Body of pancreas (tissue), 4 donors: ENCODE data around the gene MID2. TPM values are rescaled to one million over a fixed set of nuclear protein-coding genes. Genes with fewer than 3 reads are reported as not detected.
"Not testable (repeated sequence)": the region's sequence is repeated elsewhere in the genome, so short reads cannot be mapped to it uniquely, and the experiment has no call there.

Source experiments
- ATAC-seq: fragments of 150-250 bp; one replicate; pipeline ENCODE4 v1.9.1; 2016
- DNase-seq, 4 donors: peaks; one replicate each; pipeline ENCODE4 v3.0.0-alpha.2; 2019
- H3K27ac ChIP-seq, 4 donors: fragments of 200-600 bp; sonication (generic); 1 replicate in 3 of 4; 2 replicates in 1 of 4; pipeline versions ENCODE4 v1.5.1 to v1.6.1; 2016 to 2019; ENCODE audit warnings: mild to moderate bottlenecking in 1 of 4, mixed read lengths in 1 of 4, moderate library complexity in 1 of 4
- H3K27me3 ChIP-seq, 2 donors: fragments of 200-600 bp; sonication (generic); one replicate each; pipeline ENCODE4 v1.6.0; 2016; ENCODE audit warnings: mild to moderate bottlenecking in 1 of 2
- H3K36me3 ChIP-seq, 2 donors: fragments of 200-600 bp; sonication (generic); replicated peaks in 1 of 2; 2 replicates each; pipeline ENCODE4 v1.5.1; 2016; ENCODE audit warnings: low read depth in 2 of 2; ENCODE audit not compliant: insufficient read depth in 1 of 2
- H3K4me1 ChIP-seq: fragments of 200-600 bp; sonication (generic); one replicate; pipeline ENCODE4 v1.6.0; 2016
- H3K4me3 ChIP-seq, 2 donors: fragments of 200-600 bp; sonication (generic); 1 replicate in 1 of 2; 2 replicates in 1 of 2; pipeline ENCODE4 v1.5.1; 2016 to 2019
- H3K9me3 ChIP-seq, 3 donors: fragments of 200-600 bp; sonication (generic); 1 replicate in 2 of 3; 2 replicates in 1 of 3; pipeline ENCODE4 v1.5.1; 2016
- CTCF ChIP-seq, 7 experiments: fragments of 450-650 bp in 4 of 7; fragments of 200-600 bp in 3 of 7; sonication (generic) in 3 of 7; IDR thresholded peaks; one replicate each; pipeline ENCODE4 v1.5.1; 2016 to 2019; ENCODE audit warnings: antibody characterized with exemption in 7 of 7
- POLR2A ChIP-seq, 3 donors: fragments of 450-650 bp; IDR thresholded peaks; one replicate each; pipeline ENCODE4 v1.6.1; 2016; ENCODE audit warnings: antibody characterized with exemption in 3 of 3, mild to moderate bottlenecking in 2 of 3
- WGBS, 2 donors: methylation state at CpG; one replicate each; pipeline ENCODE4 v1.1.5; 2017; 5-methylcytosine and 5-hydroxymethylcytosine counted together
- intact Hi-C: fragments of 100-400 bp; cut with DNase I; formaldehyde crosslinking; loops from one replicate; pipeline ENCODE4 v1.15.1; 2023
- total RNA-seq, 2 donors: library from RNA; depleted of rRNA; stranded (reverse); fragments of >200 nt; gene quantifications; one replicate each; pipeline ENCODE4 v1.1.0, GENCODE V29; 2016

MID2 gene
- total RNA-seq, 2 donors from 2014 or later, result 5.6 to 8.8 TPM

- H3K36me3 ChIP-seq, result no peaks in the 10 kb centered on the region
- DNase-seq (no peak), ATAC-seq (no peak)
- TF ChIP-seq POLR2A (IDR thresholded peaks at IDR 0.05) (no peak), CTCF (IDR thresholded peaks at IDR 0.05) (no peak)
- no peak overlapping the region for H3K27ac ChIP-seq
- no peak overlapping the region for H3K4me3 ChIP-seq
- H3K27me3 ChIP-seq, result no peaks in the 10 kb centered on the region
- H3K9me3 ChIP-seq, result no peaks in the 10 kb centered on the region
- intact Hi-C loops, result no loop called here
- H3K4me1 ChIP-seq, result no peaks in the 10 kb centered on the region
- WGBS, 2 donors, result 33 to 47% methylated on average over 1 of the region's 1 CpG
These were observed 37.8 kb upstream of the MID2 start for GRCh38 chrX:107787827-107788226.

- no peak overlapping the region for H3K4me3 ChIP-seq
- no peaks in the 10 kb centered on the region for H3K4me1 ChIP-seq
- no peaks in the 10 kb centered on the region for H3K9me3 ChIP-seq
- ATAC-seq, result no peak
- H3K36me3 ChIP-seq, result no peaks in the 10 kb centered on the region
- intact Hi-C loops, result no loop called here
- H3K27ac ChIP-seq, result no peak overlapping the region
- no peak for DNase-seq
- H3K27me3 ChIP-seq, result no peaks in the 10 kb centered on the region
- 78 to 100% methylated on average over 1 of the region's 1 CpG for WGBS, 2 donors
- TF ChIP-seq CTCF (IDR thresholded peaks at IDR 0.05) (no peak), POLR2A (IDR thresholded peaks at IDR 0.05) (no peak)
These were observed 21.2 kb upstream of the MID2 start for GRCh38 chrX:107804427-107804826.

DNA sequence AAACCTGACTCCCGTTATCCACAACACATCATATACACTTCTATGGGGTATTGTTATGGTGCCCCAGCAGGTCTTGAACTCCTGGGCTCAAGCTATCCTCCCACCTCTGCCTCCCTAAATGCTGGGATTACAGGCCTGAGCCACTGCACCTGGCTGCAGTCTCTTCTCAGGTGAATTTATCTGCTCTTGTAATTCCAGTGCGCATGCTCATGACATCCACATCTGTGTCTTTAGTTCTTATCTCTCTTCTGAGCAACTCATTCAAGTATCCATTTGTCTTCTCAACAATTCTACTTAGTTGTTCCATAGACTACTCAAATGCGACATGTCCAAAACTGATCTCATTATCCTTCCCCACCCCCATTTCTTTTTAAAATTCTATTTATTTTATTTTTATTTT, 20.5 kb upstream of the MID2 start:
- H3K4me1 ChIP-seq, result no peaks in the 10 kb centered on the region
- no peak for ATAC-seq
- H3K27ac ChIP-seq, result no peak overlapping the region
- TF ChIP-seq POLR2A (IDR thresholded peaks at IDR 0.05) (no peak), CTCF (IDR thresholded peaks at IDR 0.05) (no peak)
- no peak overlapping the region for H3K4me3 ChIP-seq
- WGBS, 2 donors, result 93 to 94% methylated on average over 2 to 3 of the region's 3 CpGs
- no peak for DNase-seq
- no peaks in the 10 kb centered on the region for H3K9me3 ChIP-seq
- H3K36me3 ChIP-seq, result no peaks in the 10 kb centered on the region
- no peaks in the 10 kb centered on the region for H3K27me3 ChIP-seq
- intact Hi-C loops, result no loop called here

DNA sequence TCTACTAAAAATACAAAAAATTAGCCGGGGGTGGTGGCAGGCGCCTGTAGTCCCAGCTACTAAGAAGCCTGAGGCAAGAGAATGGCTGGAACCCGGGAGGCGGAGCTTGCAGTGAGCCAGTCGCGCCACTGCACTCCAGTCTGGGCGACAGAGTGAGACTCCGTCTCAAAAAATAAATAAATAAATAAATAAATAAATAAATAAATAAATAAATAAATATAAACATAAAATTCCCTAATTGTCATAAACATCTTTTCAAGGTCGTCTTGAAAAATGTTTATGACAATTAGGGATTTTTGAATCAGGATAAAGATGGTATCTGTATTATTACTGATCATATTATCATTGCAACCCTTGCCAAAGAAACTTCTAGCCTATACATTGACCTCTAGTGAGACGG, 15.6 kb upstream of the MID2 start:
- DNase-seq, H3K27me3 ChIP-seq, H3K27ac ChIP-seq, H3K4me1 ChIP-seq, H3K9me3 ChIP-seq, H3K36me3 ChIP-seq, H3K4me3 ChIP-seq, intact Hi-C loops, ATAC-seq: not testable (repeated sequence)
- 84 to 87% methylated on average over 10 of the region's 10 CpGs for WGBS, 2 donors

GRCh38 chrX:107818900-107819521, 6.7 kb upstream of the MID2 start:
- intact Hi-C loops, result no loop called here
- no peaks in the 10 kb centered on the region for H3K36me3 ChIP-seq
- no peak overlapping the region for H3K27ac ChIP-seq
- no peaks in the 10 kb centered on the region for H3K4me1 ChIP-seq
- no peaks in the 10 kb centered on the region for H3K27me3 ChIP-seq
- TF ChIP-seq POLR2A (IDR thresholded peaks at IDR 0.05) (no peak), CTCF (IDR thresholded peaks at IDR 0.05) (no peak)
- H3K4me3 ChIP-seq, result no peak overlapping the region
- no peak for ATAC-seq
- no peak for DNase-seq
- no peaks in the 10 kb centered on the region for H3K9me3 ChIP-seq
